Activated B cell treated with CpG ODN at 0.5 μM for 24 hours (primary cell): ENCODE data around the gene PPFIA1. TPM values are rescaled to one million over a fixed set of nuclear protein-coding genes. Genes with fewer than 3 reads are reported as not detected.

Experiments used
- ATAC-seq: fragments of 200-7000 bp; cut with Tn5 transposase; one replicate; pipeline ENCODE4 v1.10.0; 2021; ENCODE audit warnings: low read depth, mild to moderate bottlenecking, moderate library complexity
- CTCF ChIA-PET: fragments of 350-600 bp; sonication (Branson Sonifier 250); formaldehyde crosslinking; loops from one replicate; lab custom pipeline; 2021; ENCODE audit warnings: antibody characterized with exemption; lab: Charles Lee
- POLR2A ChIA-PET: fragments of 350-600 bp; sonication (Branson Sonifier 250); formaldehyde crosslinking; loops from one replicate; lab custom pipeline; 2021; ENCODE audit warnings: antibody characterized with exemption; lab: Charles Lee
- DNase-seq: peaks from one replicate; pipeline ENCODE4 v3.0.0; 2022
- H3K27ac Mint-ChIP-seq: one replicate; pipeline ENCODE4 v1.8.0; 2020; ENCODE audit warnings: mixed read lengths
- H3K27me3 Mint-ChIP-seq: one replicate; pipeline ENCODE4 v1.8.0; 2021; ENCODE audit warnings: mixed read lengths
- H3K36me3 Mint-ChIP-seq: one replicate; pipeline ENCODE4 v1.8.0; 2021; ENCODE audit warnings: low read depth, mixed read lengths
- H3K4me1 Mint-ChIP-seq: one replicate; pipeline ENCODE4 v1.8.0; 2021; ENCODE audit warnings: mixed read lengths
- H3K4me3 Mint-ChIP-seq: one replicate; pipeline ENCODE4 v1.8.0; 2020; ENCODE audit warnings: mild to moderate bottlenecking, mixed read lengths
- H3K9me3 Mint-ChIP-seq: one replicate; pipeline ENCODE4 v1.8.0; 2020; ENCODE audit warnings: mixed read lengths
- CTCF ChIP-seq: fragments of 200-600 bp; IDR thresholded peaks from one replicate; pipeline ENCODE4 v1.8.0; 2022; ENCODE audit warnings: antibody characterized with exemption, mild to moderate bottlenecking
- intact Hi-C: fragments of 100-400 bp; cut with micrococcal nuclease; formaldehyde crosslinking; loops from one replicate; pipeline ENCODE4 v1.15.1; 2024
- total RNA-seq: library from RNA; stranded (reverse); gene quantifications from 2 replicates; pipeline ENCODE4 v1.2.3, GENCODE V29; 2022

Gene PPFIA1
- total RNA-seq, 1 donor from 2014 or later: 53.3 TPM

DNA sequence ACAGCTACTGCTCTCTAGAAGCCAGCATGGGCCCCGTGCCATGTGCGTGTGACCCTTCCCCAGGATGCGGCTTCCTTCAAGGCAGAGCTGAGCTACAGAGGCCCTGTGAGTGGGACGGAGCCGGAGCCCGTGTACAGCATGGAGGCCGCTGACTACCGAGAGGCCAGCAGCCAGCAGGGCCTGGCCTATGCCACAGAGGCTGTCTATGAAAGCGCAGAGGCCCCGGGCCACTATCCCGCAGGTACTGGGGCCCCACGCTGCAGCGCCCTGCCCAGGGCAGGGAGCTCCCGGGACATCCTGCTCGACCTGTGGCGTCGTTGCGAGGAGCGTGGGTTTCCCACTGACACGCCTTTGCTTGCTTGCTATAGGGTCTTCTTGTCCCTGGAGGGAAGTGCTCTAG, 162.5 kb downstream of the PPFIA1 start:
- Mint-ChIP-seq H3K4me1 (peaks cover 32% of the 10 kb centered on the region), H3K27ac (no peak overlapping the region), H3K27me3 (peaks cover 44% of the 10 kb centered on the region), H3K36me3 (no peaks in the 10 kb centered on the region), H3K9me3 (no peaks in the 10 kb centered on the region), H3K4me3 (no peak overlapping the region)
- TF ChIP-seq CTCF: no peak
- POLR2A ChIA-PET: no interaction called here
- intact Hi-C loops: no loop called here
- no peak for ATAC-seq
- CTCF ChIA-PET: no interaction called here
- DNase-seq: no peak

DNA sequence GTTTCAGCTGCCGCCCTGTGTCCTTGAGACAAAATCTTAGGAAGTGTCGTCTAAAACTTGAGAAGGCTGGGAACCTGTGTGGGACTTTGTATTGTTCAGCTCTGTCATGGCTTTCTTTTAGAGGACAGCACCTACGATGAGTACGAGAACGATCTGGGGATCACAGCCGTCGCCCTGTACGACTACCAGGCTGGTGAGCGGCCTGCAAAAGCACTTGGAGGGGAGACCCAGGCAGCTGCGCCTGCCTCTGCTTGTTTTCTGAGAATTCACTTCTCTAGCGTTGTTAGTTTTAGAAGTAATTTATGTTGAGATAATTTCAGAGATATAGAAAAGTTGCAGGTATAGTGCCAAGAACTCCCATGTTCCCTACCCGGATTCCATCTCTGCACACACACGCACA, 163.0 kb downstream of the PPFIA1 start:
- Mint-ChIP-seq H3K27me3 (peaks cover 47% of the 10 kb centered on the region), H3K27ac (no peak overlapping the region), H3K4me3 (no peak overlapping the region), H3K4me1 (peaks cover 36% of the 10 kb centered on the region), H3K9me3 (no peaks in the 10 kb centered on the region), H3K36me3 (no peaks in the 10 kb centered on the region)
- TF ChIP-seq CTCF: no peak
- DNase-seq (no peak), ATAC-seq (no peak)
- ChIA-PET POLR2A (no interaction called here), CTCF (no interaction called here)
- intact Hi-C loops: no loop called here

Other genes starting within 250 kb of the PPFIA1 start
- gene ANO1, start 192.4 kb upstream of the PPFIA1 start, total RNA-seq: not detected in 2 replicates
- gene FADD, start 67.4 kb upstream of the PPFIA1 start, total RNA-seq: 29.5 and 31.2 TPM in 2 replicates
- 1.1 TPM in 2 replicates for gene CTTN, start 127.8 kb downstream of the PPFIA1 start, total RNA-seq